Renal pelvis (tissue), 4 donors: ENCODE measurements around the gene CAPN6. TPM values are rescaled to one million over a fixed set of nuclear protein-coding genes. Genes with fewer than 3 reads are reported as not detected.

Experiments used
- DNase-seq: peaks from one replicate; pipeline ENCODE4 v3.0.0-alpha.2; 2013
- polyA plus RNA-seq, 3 donors: library from polyadenylated mRNA; unstranded; fragments of 120-200 nt; gene quantifications; one replicate each; pipeline ENCODE4 v1.2.1, GENCODE V29; 2013; ENCODE audit not compliant: insufficient read length in 3 of 3

Gene CAPN6
- polyA plus RNA-seq, 3 donors = 22.6 to 24.3 (median 22.8) TPM

- peak; percentile 10 for DNase-seq
Measured at GRCh38 chrX:111244235-111244750, 26.0 kb downstream of the CAPN6 start.

GRCh38 chrX:111216293-111216801, 53.9 kb downstream of the CAPN6 start:
- DNase-seq = no peak

- no peak for DNase-seq
Measured at GRCh38 chrX:111207851-111208250, 62.4 kb downstream of the CAPN6 start.

GRCh38 chrX:111200327-111200726, 70.0 kb downstream of the CAPN6 start:
- DNase-seq = no peak

GRCh38 chrX:111199505-111199904, 70.8 kb downstream of the CAPN6 start:
- DNase-seq = no peak

Other genes with a start within 250 kb of the CAPN6 start
- gene PAK3, start 174.3 kb downstream of the CAPN6 start, polyA plus RNA-seq = 1 to 10 TPM; 6.1 to 7.0 (median 6.7) TPM
- gene DCX, start 141.7 kb upstream of the CAPN6 start, polyA plus RNA-seq = 1 to 10 TPM; 2.1 to 2.5 (median 2.1) TPM
- gene SERTM2, start 241.2 kb upstream of the CAPN6 start, polyA plus RNA-seq = under 1 TPM in 2 of 3 donors, not detected in 1; 0.03 to 0.05 TPM